ENCODE data around the gene PTK6.

PTK6 gene

GRCh38 chr20:63537525-63538203 is 488 bp upstream of the PTK6 start:
- H3K4me2 ChIP-seq (ENCODE audit: low read length), result peak overlapping the region; percentile 69
- peaks cover 17% of the 10 kb centered on the region for H3K4me1 ChIP-seq (ENCODE audit: insufficient read depth, low read length, severe bottlenecking)
- no peaks in the 10 kb centered on the region for H3K79me2 ChIP-seq (ENCODE audit: insufficient read depth, low read length)
- H2AFZ ChIP-seq (ENCODE audit: low read length), result no peak overlapping the region
- peaks cover 12% of the 10 kb centered on the region; the same call in 1 of the 2 replicates for H3K27me3 ChIP-seq (ENCODE audit: insufficient read depth, low read length)
- H3K27ac ChIP-seq (ENCODE audit: low read depth, low read length, poor library complexity, severe bottlenecking), result no peak overlapping the region
- no peaks in the 10 kb centered on the region for H3K9me2 ChIP-seq (ENCODE audit: low read depth, low read length)
- H3K9me3 ChIP-seq (ENCODE audit: low read length), result no peaks in the 10 kb centered on the region
- no peaks in the 10 kb centered on the region for H3F3A ChIP-seq (ENCODE audit: insufficient read depth, low read length)
- H3K9ac ChIP-seq (ENCODE audit: low read length), result peak overlapping the region; percentile 64
- no peaks in the 10 kb centered on the region for H3K36me3 ChIP-seq (ENCODE audit: insufficient read depth, low read length)
- H4K20me1 ChIP-seq (ENCODE audit: insufficient read depth, low read length), result no peaks in the 10 kb centered on the region
- TF ChIP-seq EZH2 (IDR thresholded peaks at IDR 0.05; ENCODE audit: borderline replicate concordance, low read length) (no peak), CTCF (IDR thresholded peaks at IDR 0.05; ENCODE audit: low read length) (peak; percentile 95)
- peak overlapping the region; percentile 60 for H3K4me3 ChIP-seq (ENCODE audit: low read depth, low read length, poor library complexity, severe bottlenecking)

- no peaks in the 10 kb centered on the region for H4K20me1 ChIP-seq (ENCODE audit: insufficient read depth, low read length)
- no peak overlapping the region for H2AFZ ChIP-seq (ENCODE audit: low read length)
- H3K27me3 ChIP-seq (ENCODE audit: insufficient read depth, low read length), result peaks cover 12% of the 10 kb centered on the region; the same call in 1 of the 2 replicates
- no peaks in the 10 kb centered on the region for H3K9me2 ChIP-seq (ENCODE audit: low read depth, low read length)
- no peaks in the 10 kb centered on the region for H3K36me3 ChIP-seq (ENCODE audit: insufficient read depth, low read length)
- H3K4me3 ChIP-seq (ENCODE audit: low read depth, low read length, poor library complexity, severe bottlenecking), result peak overlapping the region; percentile 60
- H3K9ac ChIP-seq (ENCODE audit: low read length), result no peak overlapping the region; the same call in 1 of the 2 replicates
- no peak for TF ChIP-seq CTCF (IDR thresholded peaks at IDR 0.05; ENCODE audit: low read length)
- no peak for TF ChIP-seq EZH2 (IDR thresholded peaks at IDR 0.05; ENCODE audit: borderline replicate concordance, low read length)
- no peaks in the 10 kb centered on the region for H3F3A ChIP-seq (ENCODE audit: insufficient read depth, low read length)
- no peaks in the 10 kb centered on the region for H3K79me2 ChIP-seq (ENCODE audit: insufficient read depth, low read length)
- no peak overlapping the region for H3K27ac ChIP-seq (ENCODE audit: low read depth, low read length, poor library complexity, severe bottlenecking)
- peak overlapping the region; percentile 69; the same call in 1 of the 2 replicates for H3K4me2 ChIP-seq (ENCODE audit: low read length)
- no peaks in the 10 kb centered on the region for H3K9me3 ChIP-seq (ENCODE audit: low read length)
- peaks cover 17% of the 10 kb centered on the region for H3K4me1 ChIP-seq (ENCODE audit: insufficient read depth, low read length, severe bottlenecking)
These were observed 767 bp downstream of the PTK6 start for GRCh38 chr20:63536241-63536977.

GRCh38 chr20:63534831-63535651 is 2.1 kb downstream of the PTK6 start:
- Histone ChIP-seq H3K4me2 (ENCODE audit: low read length) (no peak overlapping the region), H3K27ac (ENCODE audit: low read depth, low read length, poor library complexity, severe bottlenecking) (no peak overlapping the region)

More at GRCh38 chr20:63534831-63535651, 2.1 kb downstream of the PTK6 start:
- Histone ChIP-seq H3K27me3 (ENCODE audit: insufficient read depth, low read length) (peaks cover 12% of the 10 kb centered on the region; the same call in 1 of the 2 replicates), H3K79me2 (ENCODE audit: insufficient read depth, low read length) (no peaks in the 10 kb centered on the region), H3K9me2 (ENCODE audit: low read depth, low read length) (no peaks in the 10 kb centered on the region), H3K9ac (ENCODE audit: low read length) (no peak overlapping the region), H3F3A (ENCODE audit: insufficient read depth, low read length) (no peaks in the 10 kb centered on the region), H3K4me1 (ENCODE audit: insufficient read depth, low read length, severe bottlenecking) (peaks cover 17% of the 10 kb centered on the region), H4K20me1 (ENCODE audit: insufficient read depth, low read length) (no peaks in the 10 kb centered on the region), H2AFZ (ENCODE audit: low read length) (no peak overlapping the region), H3K36me3 (ENCODE audit: insufficient read depth, low read length) (no peaks in the 10 kb centered on the region), H3K4me3 (ENCODE audit: low read depth, low read length, poor library complexity, severe bottlenecking) (no peak overlapping the region), H3K9me3 (ENCODE audit: low read length) (no peaks in the 10 kb centered on the region)
- TF ChIP-seq EZH2 (IDR thresholded peaks at IDR 0.05; ENCODE audit: borderline replicate concordance, low read length) (no peak), CTCF (IDR thresholded peaks at IDR 0.05; ENCODE audit: low read length) (no peak)
